RWPE2 (cell line): ENCODE measurements around the gene CDH4.

Experiments used
- ATAC-seq: fragments of 200-7000 bp; cut with Tn5 transposase; 3 replicates; pipeline ENCODE4 v1.9.1; 2021; ENCODE audit warnings: low read depth
- DNase-seq: peaks from one replicate; pipeline ENCODE4 v3.0.0-alpha.2; 2020; ENCODE audit warnings: low spot score
- H3K27ac ChIP-seq: fragments of 450-650 bp; 2 replicates; pipeline ENCODE4 v1.5.1; 2017; ENCODE audit warnings: mild to moderate bottlenecking; ENCODE audit not compliant: poor library complexity, severe bottlenecking
- H3K27me3 ChIP-seq: fragments of 250-450 bp; sonication (Bioruptor Pico); 2 replicates; pipeline ENCODE4 v1.5.1; 2021; ENCODE audit warnings: mild to moderate bottlenecking, moderate library complexity; ENCODE audit not compliant: insufficient read depth, poor library complexity, severe bottlenecking
- H3K36me3 ChIP-seq: fragments of 250-450 bp; sonication (Bioruptor Pico); 2 replicates; pipeline ENCODE4 v1.5.1; 2020; ENCODE audit warnings: low read depth, mild to moderate bottlenecking, moderate library complexity
- H3K4me1 ChIP-seq: fragments of 250-450 bp; sonication (Bioruptor Pico); 2 replicates; pipeline ENCODE4 v1.5.1; 2021; ENCODE audit warnings: mild to moderate bottlenecking, moderate library complexity; ENCODE audit not compliant: insufficient read depth, poor library complexity, severe bottlenecking
- H3K4me3 ChIP-seq: fragments of 250-450 bp; sonication (Bioruptor Pico); 2 replicates; pipeline ENCODE4 v1.5.1; 2021; ENCODE audit warnings: mild to moderate bottlenecking, moderate library complexity; ENCODE audit not compliant: severe bottlenecking
- H3K9me3 ChIP-seq: fragments of 250-450 bp; sonication (Bioruptor Pico); 2 replicates; pipeline ENCODE4 v1.5.1; 2021; ENCODE audit warnings: mild to moderate bottlenecking, moderate library complexity; ENCODE audit not compliant: severe bottlenecking
- TF ChIP-seq, protein P1 (sequence below): fragments of 450-650 bp; IDR thresholded peaks from one replicate; pipeline ENCODE4 v1.5.1; 2017; ENCODE audit warnings: mild to moderate bottlenecking, moderate library complexity; ENCODE audit not compliant: poor library complexity, severe bottlenecking

CDH4 gene

DNA sequence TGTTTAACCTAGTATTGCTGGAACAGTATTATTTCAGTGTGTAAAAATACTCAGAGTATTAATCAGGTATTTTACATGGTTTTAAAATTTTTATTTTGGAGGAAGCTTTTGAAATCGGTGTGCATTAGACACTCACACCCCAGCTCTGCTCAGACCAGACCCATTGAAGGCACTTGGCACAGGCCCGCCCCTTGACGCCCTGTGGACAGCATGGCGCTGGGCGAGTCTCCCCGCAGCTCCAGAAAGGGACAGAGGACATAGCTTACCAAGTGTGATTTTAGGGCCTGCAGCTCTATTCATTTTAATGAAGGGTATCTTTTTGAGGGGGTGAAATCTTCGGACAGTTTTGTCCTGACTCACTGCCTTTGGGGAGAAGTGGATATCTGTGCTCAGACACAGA, 164.5 kb downstream of the CDH4 start:
- H3K27ac ChIP-seq: no peak overlapping the region
- DNase-seq (no peak), ATAC-seq (no peak)
- no peaks in the 10 kb centered on the region for H3K27me3 ChIP-seq
- TF ChIP-seq, protein P1, sequence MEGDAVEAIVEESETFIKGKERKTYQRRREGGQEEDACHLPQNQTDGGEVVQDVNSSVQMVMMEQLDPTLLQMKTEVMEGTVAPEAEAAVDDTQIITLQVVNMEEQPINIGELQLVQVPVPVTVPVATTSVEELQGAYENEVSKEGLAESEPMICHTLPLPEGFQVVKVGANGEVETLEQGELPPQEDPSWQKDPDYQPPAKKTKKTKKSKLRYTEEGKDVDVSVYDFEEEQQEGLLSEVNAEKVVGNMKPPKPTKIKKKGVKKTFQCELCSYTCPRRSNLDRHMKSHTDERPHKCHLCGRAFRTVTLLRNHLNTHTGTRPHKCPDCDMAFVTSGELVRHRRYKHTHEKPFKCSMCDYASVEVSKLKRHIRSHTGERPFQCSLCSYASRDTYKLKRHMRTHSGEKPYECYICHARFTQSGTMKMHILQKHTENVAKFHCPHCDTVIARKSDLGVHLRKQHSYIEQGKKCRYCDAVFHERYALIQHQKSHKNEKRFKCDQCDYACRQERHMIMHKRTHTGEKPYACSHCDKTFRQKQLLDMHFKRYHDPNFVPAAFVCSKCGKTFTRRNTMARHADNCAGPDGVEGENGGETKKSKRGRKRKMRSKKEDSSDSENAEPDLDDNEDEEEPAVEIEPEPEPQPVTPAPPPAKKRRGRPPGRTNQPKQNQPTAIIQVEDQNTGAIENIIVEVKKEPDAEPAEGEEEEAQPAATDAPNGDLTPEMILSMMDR: no peak
- H3K9me3 ChIP-seq: no peaks in the 10 kb centered on the region
- no peak overlapping the region for H3K4me3 ChIP-seq
- H3K4me1 ChIP-seq: no peaks in the 10 kb centered on the region
- H3K36me3 ChIP-seq: no peaks in the 10 kb centered on the region

- Histone ChIP-seq H3K4me3 (no peak overlapping the region), H3K4me1 (no peaks in the 10 kb centered on the region), H3K9me3 (no peaks in the 10 kb centered on the region), H3K27ac (no peak overlapping the region), H3K36me3 (no peaks in the 10 kb centered on the region), H3K27me3 (no peaks in the 10 kb centered on the region)
- TF ChIP-seq, protein P1: no peak
- ATAC-seq (no peak), DNase-seq (no peak)
These were observed 165.3 kb downstream of the CDH4 start for GRCh38 chr20:61417221-61417941.

DNA sequence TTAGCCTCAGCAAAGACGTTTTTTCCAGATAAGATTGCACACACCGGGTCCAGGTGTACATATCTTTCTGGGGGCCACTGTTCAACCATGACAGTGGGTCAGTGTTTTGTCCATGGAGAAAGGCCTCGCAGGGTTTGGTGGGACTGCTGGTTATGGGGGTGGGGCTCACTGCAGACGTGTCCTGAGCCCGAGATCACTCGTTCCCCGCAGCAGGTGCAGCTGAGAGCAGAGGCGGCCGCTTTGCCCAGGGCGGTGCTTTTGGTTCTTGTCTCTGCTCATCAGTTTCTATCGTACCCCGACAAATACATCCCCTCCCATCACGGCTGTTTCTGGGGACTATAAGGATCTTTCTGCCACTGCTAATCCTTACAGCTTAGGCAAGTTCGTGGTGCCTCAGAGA, 166.9 kb downstream of the CDH4 start:
- DNase-seq (no peak), ATAC-seq (no peak)
- H3K27ac ChIP-seq: no peak overlapping the region
- 0 out of 2 replicates have a peak, but pooled peaks cover 4% of the 10 kb centered on the region for H3K36me3 ChIP-seq
- no peaks in the 10 kb centered on the region for H3K27me3 ChIP-seq
- H3K4me3 ChIP-seq: no peak overlapping the region
- no peaks in the 10 kb centered on the region for H3K4me1 ChIP-seq
- H3K9me3 ChIP-seq: no peaks in the 10 kb centered on the region
- TF ChIP-seq, protein P1: no peak

DNA sequence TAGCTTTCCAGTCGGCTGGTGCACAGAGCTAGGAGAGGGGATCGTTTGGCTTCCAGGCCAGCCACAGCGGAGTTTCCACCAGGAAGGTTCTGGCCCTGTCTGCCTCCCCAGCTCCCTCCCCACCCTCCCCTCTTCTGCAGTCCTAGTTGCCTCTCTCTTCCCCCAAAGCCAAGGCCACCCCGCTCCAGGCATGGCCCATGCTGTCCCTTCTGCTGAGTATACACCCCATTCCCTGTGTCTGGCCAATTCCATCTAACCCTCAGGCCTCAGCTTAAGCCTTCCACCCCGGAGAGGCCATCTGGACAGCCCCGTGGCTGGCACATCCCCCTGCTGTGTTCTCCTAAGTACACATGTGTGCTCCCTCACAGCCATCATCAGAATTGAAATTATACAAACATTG, 167.4 kb downstream of the CDH4 start:
- peak; percentile 77 for DNase-seq
- H3K4me3 ChIP-seq: no peak overlapping the region
- H3K9me3 ChIP-seq: no peaks in the 10 kb centered on the region
- H3K36me3 ChIP-seq: 0 out of 2 replicates have a peak, but pooled peaks cover 4% of the 10 kb centered on the region
- ATAC-seq: no peak
- TF ChIP-seq, protein P1: no peak
- no peak overlapping the region for H3K27ac ChIP-seq
- H3K27me3 ChIP-seq: no peaks in the 10 kb centered on the region
- H3K4me1 ChIP-seq: no peaks in the 10 kb centered on the region

GRCh38 chr20:61420056-61420455, 168.0 kb downstream of the CDH4 start:
- Histone ChIP-seq H3K9me3 (no peaks in the 10 kb centered on the region), H3K36me3 (0 out of 2 replicates have a peak, but pooled peaks cover 4% of the 10 kb centered on the region), H3K27ac (no peak overlapping the region), H3K27me3 (no peaks in the 10 kb centered on the region), H3K4me1 (no peaks in the 10 kb centered on the region), H3K4me3 (no peak overlapping the region)
- TF ChIP-seq, protein P1: no peak
- ATAC-seq (no peak), DNase-seq (peak; percentile 73)
